Hepatocyte (in vitro differentiated cells): Measurements from ENCODE around the gene NHLRC4. TPM values are rescaled to one million over a fixed set of nuclear protein-coding genes. Genes with fewer than 3 reads are reported as not detected.

Source experiments
- DNase-seq: peaks from one replicate; pipeline ENCODE4 v3.0.0-alpha.2; 2016; ENCODE audit warnings: low spot score
- H2AFZ ChIP-seq: fragments of 200-600 bp; sonication (generic); 2 replicates; pipeline ENCODE4 v1.6.0; 2016; ENCODE audit warnings: antibody characterized with exemption, mild to moderate bottlenecking
- H3K27ac ChIP-seq: fragments of 200-600 bp; sonication (generic); 2 replicates; pipeline ENCODE4 v1.5.1; 2016; ENCODE audit warnings: mild to moderate bottlenecking
- H3K27me3 ChIP-seq: fragments of 200-600 bp; sonication (generic); 2 replicates; pipeline ENCODE4 v1.6.1; 2016
- H3K36me3 ChIP-seq: fragments of 200-600 bp; sonication (generic); replicated peaks from 2 replicates; pipeline ENCODE4 v1.5.1; 2016; ENCODE audit warnings: low read depth; ENCODE audit not compliant: insufficient read depth
- H3K4me1 ChIP-seq: fragments of 200-600 bp; sonication (generic); 2 replicates; pipeline ENCODE4 v1.5.1; 2016; ENCODE audit warnings: mild to moderate bottlenecking, moderate library complexity; ENCODE audit not compliant: insufficient read depth
- H3K4me2 ChIP-seq: fragments of 200-600 bp; sonication (generic); 2 replicates; pipeline ENCODE4 v1.6.0; 2016
- H3K4me3 ChIP-seq: fragments of 200-600 bp; sonication (generic); 2 replicates; pipeline ENCODE4 v1.5.1; 2016; ENCODE audit warnings: mild to moderate bottlenecking
- H3K79me2 ChIP-seq: fragments of 200-600 bp; sonication (generic); 2 replicates; pipeline ENCODE4 v1.6.0; 2017; ENCODE audit warnings: mild to moderate bottlenecking
- H3K9me2 ChIP-seq: fragments of 200-600 bp; sonication (generic); replicated peaks from 2 replicates; pipeline ENCODE4 v1.6.0; 2017; ENCODE audit warnings: mild to moderate bottlenecking; ENCODE audit not compliant: insufficient read depth
- H3K9me3 ChIP-seq: fragments of 200-600 bp; sonication (generic); 2 replicates; pipeline ENCODE4 v1.5.1; 2016; ENCODE audit warnings: low read depth, mild to moderate bottlenecking
- H4K20me1 ChIP-seq: fragments of 200-600 bp; sonication (generic); 2 replicates; pipeline ENCODE4 v1.6.0; 2016; ENCODE audit warnings: mild to moderate bottlenecking; ENCODE audit not compliant: insufficient read depth, poor library complexity, severe bottlenecking
- EZH2 ChIP-seq: fragments of 200-600 bp; sonication (generic); IDR thresholded peaks from 2 replicates; pipeline ENCODE4 v1.6.1; 2016; ENCODE audit warnings: antibody characterized with exemption, mild to moderate bottlenecking, borderline replicate concordance
- EZH2phosphoT487 ChIP-seq: fragments of 200-600 bp; sonication (generic); IDR thresholded peaks from one replicate; pipeline ENCODE4 v1.6.1; 2018; ENCODE audit warnings: antibody characterized with exemption, mild to moderate bottlenecking, low read depth, moderate library complexity; ENCODE audit not compliant: unreplicated experiment, severe bottlenecking
- WGBS: methylation state at CpG from one replicate; pipeline ENCODE4 v1.1.6; 2016; ENCODE audit warnings: low lambda C conversion rate; ENCODE audit errors: missing lambda C conversion rate; 5-methylcytosine and 5-hydroxymethylcytosine counted together
- polyA plus RNA-seq: library from polyadenylated mRNA; unstranded; fragments of >200 nt; fragmentation: Nextera tagmentation; extraction: Ambion mirVana; gene quantifications from 2 replicates; pipeline ENCODE4 v1.2.1, GENCODE V29; 2016
- total RNA-seq: library from RNA; depleted of rRNA; stranded (reverse); fragments of >200 nt; gene quantifications from 2 replicates; pipeline ENCODE4 v1.2.3, GENCODE V29; 2014
- TF ChIP-seq, protein P1 (sequence below): fragments of 200-600 bp; sonication (generic); IDR thresholded peaks from 2 replicates; pipeline ENCODE4 v1.5.1; 2016; ENCODE audit warnings: antibody characterized with exemption, mild to moderate bottlenecking; ENCODE audit not compliant: poor library complexity

The NHLRC4 gene
- total and polyA plus RNA-seq, 2 experiments from 2014 or later = 0.25 to 1.2 TPM

DNA sequence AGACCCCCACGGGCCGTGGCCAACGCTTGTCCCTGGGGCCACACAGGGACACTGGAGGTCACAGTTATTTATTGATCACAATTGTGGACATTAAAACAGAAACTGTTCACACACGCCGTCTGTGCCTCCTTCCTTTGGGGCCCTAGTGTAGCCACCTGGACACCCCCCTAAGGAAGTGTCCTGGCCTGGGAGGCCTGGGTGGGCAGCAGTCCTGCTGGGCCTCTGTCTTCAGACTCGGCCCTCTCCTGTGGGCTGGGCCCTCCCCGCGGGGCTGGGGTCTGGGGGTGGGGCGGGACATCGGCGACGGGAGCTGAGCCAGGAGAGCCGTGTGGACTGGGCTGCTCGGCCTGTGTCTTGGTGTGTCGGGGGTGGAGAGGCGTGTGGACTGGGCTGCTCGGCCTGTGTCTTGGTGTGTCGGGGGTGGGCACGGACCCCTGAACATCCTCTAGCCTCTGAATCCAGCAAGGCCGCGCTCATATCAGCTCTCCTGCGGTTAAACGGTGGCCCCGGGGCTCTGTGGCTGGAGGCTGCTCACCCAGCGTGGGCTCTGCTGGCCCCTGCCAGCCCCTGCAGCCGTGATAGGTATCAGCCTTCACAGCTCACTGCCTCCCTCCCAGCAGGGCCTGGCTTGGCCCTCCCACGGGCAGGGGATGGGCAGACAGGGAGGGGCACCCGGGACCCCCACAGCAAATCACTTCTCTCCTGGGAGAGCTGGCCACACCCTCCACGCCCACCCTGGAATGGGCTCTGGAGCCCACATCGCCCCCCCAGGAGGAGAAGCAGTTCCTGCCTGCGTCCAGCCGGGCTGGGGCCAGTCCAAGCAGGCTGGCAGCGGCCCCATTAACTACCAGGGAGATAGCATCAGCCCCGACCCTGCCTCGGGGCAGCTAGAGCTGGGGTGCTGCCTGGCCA lies 1.1 kb upstream of the NHLRC4 start:
- H3K4me3 ChIP-seq = no peak overlapping the region
- H3K79me2 ChIP-seq = peaks cover 7% of the 10 kb centered on the region
- H3K27ac ChIP-seq = peak overlapping the region; percentile 68
- no peaks in the 10 kb centered on the region for H4K20me1 ChIP-seq
- peaks cover 38% of the 10 kb centered on the region for H3K4me1 ChIP-seq
- H3K9me2 ChIP-seq = no peaks in the 10 kb centered on the region
- peak; percentile 50 for DNase-seq
- TF ChIP-seq EZH2 = no peak
- TF ChIP-seq, protein P1, sequence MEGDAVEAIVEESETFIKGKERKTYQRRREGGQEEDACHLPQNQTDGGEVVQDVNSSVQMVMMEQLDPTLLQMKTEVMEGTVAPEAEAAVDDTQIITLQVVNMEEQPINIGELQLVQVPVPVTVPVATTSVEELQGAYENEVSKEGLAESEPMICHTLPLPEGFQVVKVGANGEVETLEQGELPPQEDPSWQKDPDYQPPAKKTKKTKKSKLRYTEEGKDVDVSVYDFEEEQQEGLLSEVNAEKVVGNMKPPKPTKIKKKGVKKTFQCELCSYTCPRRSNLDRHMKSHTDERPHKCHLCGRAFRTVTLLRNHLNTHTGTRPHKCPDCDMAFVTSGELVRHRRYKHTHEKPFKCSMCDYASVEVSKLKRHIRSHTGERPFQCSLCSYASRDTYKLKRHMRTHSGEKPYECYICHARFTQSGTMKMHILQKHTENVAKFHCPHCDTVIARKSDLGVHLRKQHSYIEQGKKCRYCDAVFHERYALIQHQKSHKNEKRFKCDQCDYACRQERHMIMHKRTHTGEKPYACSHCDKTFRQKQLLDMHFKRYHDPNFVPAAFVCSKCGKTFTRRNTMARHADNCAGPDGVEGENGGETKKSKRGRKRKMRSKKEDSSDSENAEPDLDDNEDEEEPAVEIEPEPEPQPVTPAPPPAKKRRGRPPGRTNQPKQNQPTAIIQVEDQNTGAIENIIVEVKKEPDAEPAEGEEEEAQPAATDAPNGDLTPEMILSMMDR = no peak
- TF ChIP-seq EZH2phosphoT487 = no peak
- WGBS = 57% methylated on average over 25 of the region's 35 CpGs
- H3K27me3 ChIP-seq = peaks cover 12% of the 10 kb centered on the region
- H3K9me3 ChIP-seq = no peaks in the 10 kb centered on the region
- H3K4me2 ChIP-seq = peak overlapping the region; percentile 59
- H2AFZ ChIP-seq = no peak overlapping the region
- no peaks in the 10 kb centered on the region for H3K36me3 ChIP-seq

DNA sequence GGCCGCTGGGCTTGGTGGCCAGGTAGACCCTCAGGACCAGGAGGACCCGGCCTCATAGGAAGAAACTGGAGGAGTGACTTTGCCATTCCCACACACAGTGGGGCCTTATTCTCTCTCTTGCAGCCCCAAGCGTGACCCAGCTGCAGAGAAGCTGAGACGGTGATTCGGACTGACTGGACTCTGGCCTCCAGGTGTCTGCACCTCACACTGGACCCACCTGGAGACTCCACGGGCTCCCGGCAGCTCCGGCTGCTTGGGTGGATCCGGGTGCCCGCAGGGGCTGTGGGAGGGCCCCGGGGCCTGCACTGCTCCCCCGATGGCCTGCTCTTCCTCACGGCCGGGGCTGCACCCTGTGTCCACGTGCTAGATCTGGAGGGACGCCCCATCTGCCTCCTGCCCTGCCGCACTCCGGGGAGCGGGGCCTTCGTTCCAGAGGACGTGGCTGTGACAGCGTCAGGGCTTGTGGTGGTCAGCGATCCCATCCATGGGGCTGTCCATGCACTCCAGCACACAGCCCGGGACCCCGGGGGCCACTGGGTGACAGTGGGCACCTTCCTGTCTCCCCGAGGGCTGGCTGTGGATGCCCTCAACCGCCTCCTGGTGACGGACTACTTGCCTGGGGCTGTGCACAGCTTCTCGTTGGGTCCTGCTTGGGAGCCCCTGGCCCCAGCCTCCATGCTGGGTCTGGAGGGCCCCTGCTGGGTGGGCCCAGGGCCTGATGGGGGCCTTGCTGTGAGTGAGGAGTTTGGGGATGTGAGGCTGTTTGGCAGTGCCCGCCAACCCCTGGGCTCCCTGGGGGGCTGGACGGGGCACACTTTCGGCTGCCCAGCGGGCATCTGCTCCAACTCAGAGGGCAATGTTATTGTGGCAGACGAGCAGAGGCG lies 810 bp downstream of the NHLRC4 start:
- WGBS = 95% methylated on average over 34 of the region's 35 CpGs
- Histone ChIP-seq H3K27ac (peak overlapping the region; percentile 68), H3K4me2 (peak overlapping the region; percentile 66)

DNA sequence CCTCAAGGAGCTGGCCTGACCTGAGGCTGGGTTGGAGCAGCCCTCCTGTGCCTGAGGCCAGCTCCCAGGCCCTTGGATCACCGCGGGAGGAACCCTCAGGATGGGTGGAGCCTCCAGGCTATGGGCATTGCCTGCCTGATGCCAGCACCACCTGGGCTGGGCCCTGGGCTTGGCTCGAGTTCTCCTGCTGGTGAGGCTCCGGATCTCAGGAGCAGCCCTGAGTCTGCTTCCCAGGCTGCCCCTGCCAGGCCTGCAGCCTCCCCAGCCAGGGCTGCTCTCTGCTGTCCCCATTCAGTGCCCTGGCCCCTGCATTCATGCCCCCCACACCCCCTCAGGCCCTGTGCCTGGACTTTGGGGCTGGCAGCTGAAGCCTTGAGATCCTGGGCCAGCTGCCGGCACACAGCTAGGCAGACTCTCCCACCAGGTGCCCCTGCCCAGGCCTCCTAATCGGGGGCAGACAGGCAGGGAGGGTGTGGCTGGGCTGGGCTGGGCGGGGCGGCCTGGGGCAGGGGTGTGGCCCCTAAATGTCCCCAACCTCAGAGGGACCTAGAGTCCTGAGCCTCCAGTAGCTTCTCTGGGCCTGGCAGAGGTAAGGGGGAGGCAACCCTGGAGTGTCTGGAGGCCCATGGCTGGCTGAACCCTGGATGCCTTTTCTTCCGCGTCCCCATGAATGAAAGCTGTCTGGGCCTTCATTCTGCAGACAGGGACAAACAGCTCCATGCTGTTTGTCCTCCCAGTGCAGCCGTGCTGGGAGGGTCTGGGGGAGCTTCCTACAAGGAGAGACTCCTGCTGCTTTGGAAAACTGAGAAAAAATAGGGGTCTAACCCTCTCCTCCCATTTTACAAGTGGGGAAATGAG lies 1.8 kb downstream of the NHLRC4 start:
- H4K20me1 ChIP-seq = no peaks in the 10 kb centered on the region
- H2AFZ ChIP-seq = no peak overlapping the region
- H3K36me3 ChIP-seq = no peaks in the 10 kb centered on the region
- no peaks in the 10 kb centered on the region for H3K9me2 ChIP-seq
- DNase-seq = no peak
- H3K4me1 ChIP-seq = peaks cover 38% of the 10 kb centered on the region
- WGBS = 82% methylated on average over 11 of the region's 11 CpGs
- peaks cover 13% of the 10 kb centered on the region for H3K79me2 ChIP-seq
- H3K9me3 ChIP-seq = no peaks in the 10 kb centered on the region
- peak overlapping the region; percentile 87 for H3K27ac ChIP-seq
- H3K4me3 ChIP-seq = no peak overlapping the region
- TF ChIP-seq, protein P1 = no peak
- TF ChIP-seq EZH2phosphoT487 (no peak), EZH2 (no peak)
- H3K4me2 ChIP-seq = peak overlapping the region; percentile 95
- no peaks in the 10 kb centered on the region for H3K27me3 ChIP-seq

More for the DNA sequence above, 810 bp downstream of the NHLRC4 start:
- Histone ChIP-seq H3K27me3 (no peaks in the 10 kb centered on the region), H3K36me3 (no peaks in the 10 kb centered on the region), H4K20me1 (no peaks in the 10 kb centered on the region), H3K4me1 (peaks cover 38% of the 10 kb centered on the region), H3K79me2 (peaks cover 13% of the 10 kb centered on the region), H3K9me2 (no peaks in the 10 kb centered on the region), H3K4me3 (no peak overlapping the region), H3K9me3 (no peaks in the 10 kb centered on the region), H2AFZ (no peak overlapping the region)
- TF ChIP-seq EZH2 (no peak), EZH2phosphoT487 (no peak)
- TF ChIP-seq, protein P1 = no peak
- DNase-seq = no peak
